ENCODE measurements around the gene HECW1.

GRCh38 chr7:43562383-43562782 is 449.9 kb downstream of the HECW1 start:
- TF ChIP-seq CTCF (IDR thresholded peaks at IDR 0.05) (no peak), POLR2A (IDR thresholded peaks at IDR 0.05) (no peak), POLR2AphosphoS5 (IDR thresholded peaks at IDR 0.05) (no peak), EP300 (IDR thresholded peaks at IDR 0.05) (no peak)

All from upper lobe of left lung (tissue), 4 donors.